HepG2 (cell line): Measurements from ENCODE around the gene FSD2. TPM values are rescaled to one million over a fixed set of nuclear protein-coding genes. Genes with fewer than 3 reads are reported as not detected.
A peak's percentile ranks its signal among the peaks of the same experiment; 100 is the strongest.

Experiments
- CC2D1A ChIP-seq: sonication (generic); formaldehyde crosslinking; IDR thresholded peaks from 2 replicates; pipeline ENCODE4 v1.8.1; 2023; ENCODE audit warnings: mild to moderate bottlenecking, missing genetic modification reagents
- CERS6 ChIP-seq: sonication (generic); formaldehyde crosslinking; IDR thresholded peaks from 2 replicates; pipeline ENCODE4 v1.5.0; 2020; ENCODE audit warnings: missing genetic modification reagents
- GZF1 ChIP-seq: sonication (generic); formaldehyde crosslinking; IDR thresholded peaks from 2 replicates; pipeline ENCODE4 v1.5.1; 2020; ENCODE audit warnings: mild to moderate bottlenecking, missing genetic modification reagents
- JUN ChIP-seq: sonication (generic); formaldehyde crosslinking; IDR thresholded peaks from 2 replicates; pipeline ENCODE4 v1.4.0; 2020; ENCODE audit warnings: mild to moderate bottlenecking, missing genetic modification reagents
- LCORL ChIP-seq, 2 experiments: fragments of 450-650 bp in 1 of 2; sonication (generic) in 1 of 2; formaldehyde crosslinking in 1 of 2; IDR thresholded peaks; 2 replicates each; pipeline versions ENCODE4 v1.5.0 to v1.6.1; 2017 to 2020; ENCODE audit warnings: antibody characterized with exemption in 1 of 2, missing genetic modification reagents in 1 of 2
- NFE2L1 ChIP-seq: sonication (generic); formaldehyde crosslinking; IDR thresholded peaks from 2 replicates; pipeline ENCODE4 v1.4.0; 2020; ENCODE audit warnings: missing genetic modification reagents, mild to moderate bottlenecking, borderline replicate concordance
- NR2C2 ChIP-seq: sonication (generic); formaldehyde crosslinking; IDR thresholded peaks from 2 replicates; pipeline ENCODE4 v1.4.0; 2020; ENCODE audit warnings: missing genetic modification reagents, mild to moderate bottlenecking, moderate library complexity, borderline replicate concordance
- SKI ChIP-seq: fragments of 450-650 bp; IDR thresholded peaks from one replicate; pipeline ENCODE4 v1.6.1; 2018; ENCODE audit warnings: mild to moderate bottlenecking; ENCODE audit not compliant: partially characterized antibody
- STAT5B ChIP-seq: sonication (generic); formaldehyde crosslinking; IDR thresholded peaks from 2 replicates; pipeline ENCODE4 v1.4.0; 2020; ENCODE audit warnings: missing genetic modification reagents
- TBX3 ChIP-seq: fragments of 450-650 bp; IDR thresholded peaks from 2 replicates; pipeline ENCODE4 v1.6.1; 2017; ENCODE audit warnings: antibody characterized with exemption, mild to moderate bottlenecking, inconsistent platforms, borderline replicate concordance
- ZBTB38 ChIP-seq: sonication (generic); formaldehyde crosslinking; IDR thresholded peaks from 2 replicates; pipeline ENCODE4 v1.5.1; 2020; ENCODE audit warnings: mild to moderate bottlenecking, missing genetic modification reagents
- ZHX2 ChIP-seq, 2 experiments: sonication (generic) in 1 of 2; formaldehyde crosslinking in 1 of 2; IDR thresholded peaks; 2 replicates each; pipeline versions ENCODE4 v1.6.1 to v1.9.0; 2014 to 2022; ENCODE audit warnings: antibody characterized with exemption in 1 of 2, borderline replicate concordance in 1 of 2, inconsistent platforms in 1 of 2, low read depth in 1 of 2, missing genetic modification reagents in 1 of 2
- ZNF124 ChIP-seq: sonication (generic); formaldehyde crosslinking; IDR thresholded peaks from 2 replicates; pipeline ENCODE4 v1.4.0; 2020; ENCODE audit warnings: missing genetic modification reagents
- ZNF350 ChIP-seq: sonication (generic); formaldehyde crosslinking; IDR thresholded peaks from 2 replicates; pipeline ENCODE4 v1.4.0; 2020; ENCODE audit warnings: mild to moderate bottlenecking, low read depth, missing genetic modification reagents, borderline replicate concordance
- ZNF383 ChIP-seq: sonication (generic); formaldehyde crosslinking; IDR thresholded peaks from 2 replicates; pipeline ENCODE4 v1.4.0; 2020; ENCODE audit warnings: missing genetic modification reagents, mild to moderate bottlenecking, borderline replicate concordance
- ZNF44 ChIP-seq: sonication (generic); formaldehyde crosslinking; IDR thresholded peaks from 2 replicates; pipeline ENCODE4 v1.5.1; 2020; ENCODE audit warnings: mild to moderate bottlenecking, missing genetic modification reagents
- ZNF496 ChIP-seq: sonication (generic); formaldehyde crosslinking; IDR thresholded peaks from 2 replicates; pipeline ENCODE4 v1.8.1; 2023; ENCODE audit warnings: mild to moderate bottlenecking, moderate library complexity, missing genetic modification reagents; ENCODE audit not compliant: insufficient replicate concordance
- ZNF777 ChIP-seq: sonication (generic); formaldehyde crosslinking; IDR thresholded peaks from 2 replicates; pipeline ENCODE4 v1.4.0; 2020; ENCODE audit warnings: missing genetic modification reagents
- ZNF792 ChIP-seq: IDR thresholded peaks from 2 replicates; pipeline ENCODE4 v1.6.1; 2016
- ZNF879 ChIP-seq: sonication (generic); formaldehyde crosslinking; IDR thresholded peaks from 2 replicates; pipeline ENCODE4 v1.8.1; 2023; ENCODE audit warnings: missing genetic modification reagents
- polyA plus RNA-seq, 8 experiments: library from polyadenylated mRNA; depleted of rRNA in 3 of 8; stranded (reverse) in 7 of 8; unstranded in 1 of 8; fragments of >200 nt; fragmentation: Illumina TruSeq in 4 of 8; extraction: Trizol in 4 of 8; gene quantifications; 2 replicates each; pipeline versions ENCODE4 v1.2.1 to v1.2.3, GENCODE V29; 2011 to 2016; ENCODE audit warnings: low read depth in 4 of 8, missing spikeins in 1 of 8, mixed read lengths in 1 of 8; ENCODE audit not compliant: insufficient read depth in 1 of 8
- total RNA-seq, 5 experiments: library from RNA; depleted of rRNA; stranded (reverse); fragments of >200 nt; fragmentation: Illumina TruSeq; extraction: Trizol; gene quantifications; 2 replicates each; pipeline ENCODE4 v1.2.3, GENCODE V29; 2016; ENCODE audit warnings: low read depth in 1 of 5
- TF ChIP-seq, protein P1 (sequence below): sonication (generic); formaldehyde crosslinking; IDR thresholded peaks from 2 replicates; pipeline ENCODE4 v1.4.0; 2020; ENCODE audit warnings: mild to moderate bottlenecking, low read depth, missing genetic modification reagents

FSD2 gene
- total and polyA plus RNA-seq, 2 of the 13 experiments (the other 11 are each of a cell fraction or from before 2014, with no cell fraction given): not detected

- TF ChIP-seq, protein P1, sequence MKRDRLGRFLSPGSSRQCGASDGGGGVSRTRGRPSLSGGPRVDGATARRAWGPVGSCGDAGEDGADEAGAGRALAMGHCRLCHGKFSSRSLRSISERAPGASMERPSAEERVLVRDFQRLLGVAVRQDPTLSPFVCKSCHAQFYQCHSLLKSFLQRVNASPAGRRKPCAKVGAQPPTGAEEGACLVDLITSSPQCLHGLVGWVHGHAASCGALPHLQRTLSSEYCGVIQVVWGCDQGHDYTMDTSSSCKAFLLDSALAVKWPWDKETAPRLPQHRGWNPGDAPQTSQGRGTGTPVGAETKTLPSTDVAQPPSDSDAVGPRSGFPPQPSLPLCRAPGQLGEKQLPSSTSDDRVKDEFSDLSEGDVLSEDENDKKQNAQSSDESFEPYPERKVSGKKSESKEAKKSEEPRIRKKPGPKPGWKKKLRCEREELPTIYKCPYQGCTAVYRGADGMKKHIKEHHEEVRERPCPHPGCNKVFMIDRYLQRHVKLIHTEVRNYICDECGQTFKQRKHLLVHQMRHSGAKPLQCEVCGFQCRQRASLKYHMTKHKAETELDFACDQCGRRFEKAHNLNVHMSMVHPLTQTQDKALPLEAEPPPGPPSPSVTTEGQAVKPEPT (CRISPR knock-in tag): no peak
- TF ChIP-seq ZNF44: 0 out of 2 replicates have a peak, but pooled peaks have one; percentile 33
- peak; percentile 68; the same call in 1 of the 2 replicates for TF ChIP-seq GZF1 (CRISPR knock-in tag)
- no peak for TF ChIP-seq ZNF383 (CRISPR knock-in tag)
- TF ChIP-seq NR2C2 (CRISPR knock-in tag): peak; percentile 20; the same call in 1 of the 2 replicates
- TF ChIP-seq ZNF124 (CRISPR knock-in tag): no peak
- TF ChIP-seq CC2D1A: no peak
- TF ChIP-seq TBX3: peak; percentile 61; the same call in 1 of the 2 replicates
- no peak for TF ChIP-seq ZNF496 (CRISPR knock-in tag)
- no peak for TF ChIP-seq NFE2L1 (CRISPR knock-in tag)
- peak; percentile 42; the same call in 1 of the 2 replicates for TF ChIP-seq ZNF792 (CRISPR knock-in tag)
- no peak for TF ChIP-seq CERS6 (CRISPR knock-in tag)
- TF ChIP-seq ZHX2 (IDR thresholded peaks at IDR 0.05; ENCODE audit: low read depth): no peak
- TF ChIP-seq ZHX2 (CRISPR knock-in tag; IDR thresholded peaks at IDR 0.05; ENCODE audit: borderline replicate concordance): no peak
- no peak for TF ChIP-seq SKI
- TF ChIP-seq STAT5B: 0 out of 2 replicates have a peak, but pooled peaks have one; percentile 21
- TF ChIP-seq ZNF879 (CRISPR knock-in tag): no peak
- TF ChIP-seq LCORL (IDR thresholded peaks at IDR 0.05): no peak
- peak; percentile 87 for TF ChIP-seq LCORL (CRISPR knock-in tag; IDR thresholded peaks at IDR 0.05)
- peak; percentile 65; the same call in 1 of the 2 replicates for TF ChIP-seq ZBTB38 (CRISPR knock-in tag)
- no peak for TF ChIP-seq JUN (CRISPR knock-in tag)
- TF ChIP-seq ZNF350 (CRISPR knock-in tag): no peak
- peak; percentile 79 for TF ChIP-seq ZNF777 (CRISPR knock-in tag)
Observed at GRCh38 chr15:82809308-82810060, 3.6 kb upstream of the FSD2 start, which contains the start of gene WHAMM (continued).
